SK-MEL-5 (cell line): ENCODE data around the gene MAB21L4. TPM values are rescaled to one million over a fixed set of nuclear protein-coding genes. Genes with fewer than 3 reads are reported as not detected.

ENCODE experiments used
- DNase-seq: peaks from one replicate; pipeline ENCODE4 v3.0.0-alpha.2; 2016; ENCODE audit warnings: low read depth, low spot score
- in situ Hi-C: cut with HindIII; loops from 2 replicates; pipeline ENCODE4 v1.10.0; 2016; ENCODE audit warnings: low sequenced_read_pairs, high pct_unique_total_duplicates, low pct_unique_long_range_greater_than_20kb
- total RNA-seq: library from RNA; depleted of rRNA; stranded (reverse); fragments of >200 nt; shearing (Covaris generic); gene quantifications from 2 replicates; pipeline ENCODE4 v1.2.3, GENCODE V29; 2014

Gene MAB21L4
- total RNA-seq, 1 experiment from 2014 or later = not detected

GRCh38 chr2:240888890-240889573 is 6.9 kb downstream of the MAB21L4 start:
- in situ Hi-C loops = no loop called here
- DNase-seq = no peak

- in situ Hi-C loops = no loop called here
- DNase-seq = no peak
These were observed 7.6 kb downstream of the MAB21L4 start for GRCh38 chr2:240888130-240888889.

DNA sequence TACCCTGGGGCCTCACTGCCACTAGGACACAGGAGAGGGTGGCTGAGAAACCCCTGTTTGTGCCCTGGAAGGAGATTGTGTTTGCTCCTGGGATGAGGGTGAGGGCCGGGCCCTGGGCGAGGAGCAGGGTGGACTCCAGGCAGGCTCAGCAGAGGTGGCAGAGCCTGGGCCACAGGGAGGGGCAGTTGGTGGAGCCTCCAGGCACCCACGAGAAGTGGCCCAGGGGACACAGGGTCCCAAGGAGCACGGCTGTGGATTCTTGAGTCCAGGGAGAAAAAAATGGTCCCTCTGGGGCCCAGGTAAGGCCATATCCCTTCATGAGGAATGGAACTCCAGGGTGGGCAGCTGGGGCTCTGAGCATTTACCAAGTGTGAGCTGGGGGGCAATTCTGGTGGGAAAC is 8.3 kb downstream of the MAB21L4 start:
- in situ Hi-C loops = no loop called here
- DNase-seq = no peak

- DNase-seq = no peak
- in situ Hi-C loops = no loop called here
These were observed 9.0 kb downstream of the MAB21L4 start for GRCh38 chr2:240886678-240887609.

- DNase-seq = no peak
- in situ Hi-C loops = no loop called here
These were observed 9.9 kb downstream of the MAB21L4 start for GRCh38 chr2:240886023-240886565.

GRCh38 chr2:240885566-240885965 is 10.4 kb downstream of the MAB21L4 start:
- DNase-seq = no peak
- in situ Hi-C loops = no loop called here

GRCh38 chr2:240884745-240885144 is 11.2 kb downstream of the MAB21L4 start:
- in situ Hi-C loops = no loop called here
- no peak for DNase-seq

DNA sequence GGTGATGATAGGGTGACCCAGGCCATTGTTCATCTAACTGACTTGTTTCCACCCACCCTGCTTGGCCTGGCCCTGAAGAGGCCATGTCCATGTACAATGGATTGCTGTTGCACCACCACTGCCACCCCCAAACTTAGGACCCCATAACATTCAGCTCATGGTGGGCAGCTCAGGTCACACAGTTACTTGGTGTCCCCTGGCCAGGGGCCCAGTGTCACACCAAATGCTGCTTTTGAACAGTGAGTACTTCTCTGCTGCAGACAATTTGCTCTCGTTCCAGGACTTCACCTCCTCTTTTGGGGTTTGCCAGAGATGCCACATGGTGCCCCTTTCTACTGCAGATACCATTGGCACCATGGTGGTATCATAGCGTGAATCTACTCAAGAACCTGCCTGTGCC is 11.7 kb downstream of the MAB21L4 start:
- no peak for DNase-seq
- in situ Hi-C loops = no loop called here

DNA sequence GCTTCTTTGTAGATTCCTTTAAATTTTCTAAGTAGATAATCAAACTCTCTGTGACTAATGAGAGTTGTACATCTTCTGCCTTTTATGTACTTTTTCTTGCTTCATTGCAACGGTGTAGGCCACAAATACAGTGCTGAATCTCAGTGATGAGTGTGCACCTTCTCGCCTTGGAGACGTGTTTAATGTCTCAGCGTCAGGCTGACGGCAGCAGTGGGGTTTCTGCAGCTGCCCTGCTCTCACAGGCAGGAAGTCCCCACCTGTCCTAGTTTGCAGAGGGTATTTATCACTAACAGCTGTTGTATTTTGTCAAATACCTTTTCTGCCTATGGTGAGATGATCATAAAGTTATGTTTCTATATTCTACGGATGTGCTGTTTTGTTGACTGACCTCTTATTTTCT is 14.0 kb downstream of the MAB21L4 start:
- in situ Hi-C loops = no loop called here
- DNase-seq = no peak

DNA sequence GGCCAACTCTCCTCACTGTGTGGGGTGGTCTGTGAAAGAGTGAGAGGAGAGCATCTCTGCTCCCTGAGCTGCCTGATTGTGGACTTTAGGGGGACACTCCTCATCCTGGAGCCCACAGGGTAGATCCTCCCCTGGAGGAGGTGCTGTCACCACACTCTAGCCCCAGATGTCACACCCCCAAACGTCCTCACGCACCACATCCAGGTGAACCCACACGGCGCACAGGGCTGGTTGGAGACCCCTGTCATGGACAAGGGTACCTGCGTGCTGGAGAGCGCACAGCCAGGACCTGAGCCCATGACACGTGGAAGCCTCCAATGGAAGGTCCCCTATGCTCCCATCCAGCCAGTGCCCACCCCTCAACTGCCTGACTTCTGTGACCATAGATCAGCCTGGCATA is 16.9 kb downstream of the MAB21L4 start:
- DNase-seq = no peak
- in situ Hi-C loops = no loop called here

DNA sequence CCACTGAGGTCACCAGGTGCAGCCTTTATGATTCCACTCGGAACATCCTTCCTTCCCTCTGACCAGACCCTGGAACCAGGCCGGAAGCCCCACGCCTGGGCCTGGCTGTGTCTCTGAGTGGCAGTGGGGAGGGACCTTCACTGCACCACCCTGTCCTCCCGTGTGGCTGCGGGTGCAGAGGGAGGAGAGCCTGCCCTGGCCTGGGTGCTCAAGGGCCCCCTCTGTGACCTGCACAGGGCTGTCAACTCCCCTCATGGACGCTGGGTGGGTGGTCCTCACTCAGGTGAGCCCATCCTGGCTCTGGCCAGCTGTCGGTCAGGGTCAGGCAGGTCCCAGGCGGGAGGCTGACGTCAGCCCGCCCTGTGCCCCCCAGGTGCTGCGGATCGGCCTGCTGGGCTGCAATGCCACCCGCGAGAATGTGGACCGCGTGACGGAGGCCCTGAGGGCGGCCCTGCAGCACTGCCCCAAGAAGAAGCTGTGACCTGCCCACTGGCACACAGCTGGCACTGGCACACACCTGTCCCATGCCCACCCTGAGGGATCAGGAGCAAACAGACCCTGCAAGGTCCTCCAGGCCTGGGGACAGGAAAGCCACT is 17.5 kb downstream of the MAB21L4 start:
- DNase-seq = no peak
- in situ Hi-C loops = no loop called here

- in situ Hi-C loops = no loop called here
- DNase-seq = no peak
These were observed 18.3 kb downstream of the MAB21L4 start for GRCh38 chr2:240877460-240878340.

GRCh38 chr2:240876475-240877251 is 19.3 kb downstream of the MAB21L4 start:
- DNase-seq = no peak
- in situ Hi-C loops = no loop called here

- DNase-seq = no peak
- in situ Hi-C loops = no loop called here
These were observed 19.9 kb downstream of the MAB21L4 start for GRCh38 chr2:240876035-240876474.

- DNase-seq = no peak
- in situ Hi-C loops = no loop called here
These were observed 20.5 kb downstream of the MAB21L4 start for GRCh38 chr2:240875228-240876034.
